ENCODE data around the gene NMRAL1.
A peak's percentile ranks its signal among the peaks of the same experiment; 100 is the strongest.

NMRAL1 gene

GRCh38 chr16:4505356-4506147 lies 31.1 kb upstream of the NMRAL1 start:
- Histone ChIP-seq H3K27ac (ENCODE audit: low read depth, low read length) (no peak overlapping the region), H3K4me1 (ENCODE audit: control insufficient read depth in 5 of 5, insufficient read depth in 5 of 5, low read length in 5 of 5) (peaks cover 0 to 25% (median 12%) of the 10 kb centered on the region in 5 donors), H3K27me3 (ENCODE audit: control insufficient read depth in 5 of 5, insufficient read depth in 4 of 5, low read length in 5 of 5) (no peaks in the 10 kb centered on the region), H3K9me3 (ENCODE audit: control insufficient read depth in 5 of 5, low read length in 5 of 5) (no peaks in the 10 kb centered on the region), H3K4me3 (ENCODE audit: low read depth in 1 of 5, low read length in 5 of 5) (no peak overlapping the region), H3K9ac (ENCODE audit: low read length in 5 of 5) (no peak overlapping the region), H3K36me3 (ENCODE audit: control insufficient read depth in 5 of 5, insufficient read depth in 5 of 5, low read length in 5 of 5) (peaks cover 0 to 38% (median 35%) of the 10 kb centered on the region in 5 donors)

GRCh38 chr16:4501071-4501478 lies 26.6 kb upstream of the NMRAL1 start:
- Histone ChIP-seq H3K9ac (ENCODE audit: low read length in 5 of 5) (peak overlapping the region in 4 of 5 donors; percentile 1 to 49 (median 10)), H3K27me3 (ENCODE audit: control insufficient read depth in 5 of 5, insufficient read depth in 4 of 5, low read length in 5 of 5) (no peaks in the 10 kb centered on the region), H3K27ac (ENCODE audit: low read depth, low read length) (no peak overlapping the region), H3K36me3 (ENCODE audit: control insufficient read depth in 5 of 5, insufficient read depth in 5 of 5, low read length in 5 of 5) (peaks cover 3 to 15% (median 9%) of the 10 kb centered on the region in 5 donors), H3K4me1 (ENCODE audit: control insufficient read depth in 5 of 5, insufficient read depth in 5 of 5, low read length in 5 of 5) (peaks cover 0 to 31% (median 24%) of the 10 kb centered on the region in 5 donors), H3K4me3 (ENCODE audit: low read depth in 1 of 5, low read length in 5 of 5) (peak overlapping the region in 2 of 5 donors; percentile 15 to 30), H3K9me3 (ENCODE audit: control insufficient read depth in 5 of 5, low read length in 5 of 5) (no peaks in the 10 kb centered on the region)

GRCh38 chr16:4500272-4500671 lies 25.8 kb upstream of the NMRAL1 start:
- no peak overlapping the region for H3K27ac ChIP-seq (ENCODE audit: low read depth, low read length)
- no peaks in the 10 kb centered on the region for H3K27me3 ChIP-seq (ENCODE audit: control insufficient read depth in 5 of 5, insufficient read depth in 4 of 5, low read length in 5 of 5)
- peaks cover 3 to 12% (median 7%) of the 10 kb centered on the region in 5 donors for H3K36me3 ChIP-seq (ENCODE audit: control insufficient read depth in 5 of 5, insufficient read depth in 5 of 5, low read length in 5 of 5)
- peak overlapping the region in 2 of 5 donors; percentile 1 to 49 for H3K9ac ChIP-seq (ENCODE audit: low read length in 5 of 5)
- no peaks in the 10 kb centered on the region for H3K9me3 ChIP-seq (ENCODE audit: control insufficient read depth in 5 of 5, low read length in 5 of 5)
- H3K4me1 ChIP-seq (ENCODE audit: control insufficient read depth in 5 of 5, insufficient read depth in 5 of 5, low read length in 5 of 5): peaks cover 0 to 30% (median 24%) of the 10 kb centered on the region in 5 donors
- peak overlapping the region in 1 of 5 donors; percentile 15 for H3K4me3 ChIP-seq (ENCODE audit: low read depth in 1 of 5, low read length in 5 of 5)

- Histone ChIP-seq H3K4me3 (ENCODE audit: low read depth in 1 of 5, low read length in 5 of 5) (no peak overlapping the region), H3K27me3 (ENCODE audit: control insufficient read depth in 5 of 5, insufficient read depth in 4 of 5, low read length in 5 of 5) (no peaks in the 10 kb centered on the region), H3K36me3 (ENCODE audit: control insufficient read depth in 5 of 5, insufficient read depth in 5 of 5, low read length in 5 of 5) (peaks cover 3 to 12% (median 7%) of the 10 kb centered on the region in 5 donors), H3K4me1 (ENCODE audit: control insufficient read depth in 5 of 5, insufficient read depth in 5 of 5, low read length in 5 of 5) (peaks cover 0 to 30% (median 24%) of the 10 kb centered on the region in 5 donors), H3K9me3 (ENCODE audit: control insufficient read depth in 5 of 5, low read length in 5 of 5) (no peaks in the 10 kb centered on the region), H3K27ac (ENCODE audit: low read depth, low read length) (no peak overlapping the region), H3K9ac (ENCODE audit: low read length in 5 of 5) (no peak overlapping the region)
These were observed 24.8 kb upstream of the NMRAL1 start for GRCh38 chr16:4499196-4499555.

- Histone ChIP-seq H3K4me1 (ENCODE audit: control insufficient read depth in 5 of 5, insufficient read depth in 5 of 5, low read length in 5 of 5) (peaks cover 0 to 27% (median 24%) of the 10 kb centered on the region in 5 donors), H3K27me3 (ENCODE audit: control insufficient read depth in 5 of 5, insufficient read depth in 4 of 5, low read length in 5 of 5) (no peaks in the 10 kb centered on the region), H3K4me3 (ENCODE audit: low read depth in 1 of 5, low read length in 5 of 5) (no peak overlapping the region), H3K9ac (ENCODE audit: low read length in 5 of 5) (no peak overlapping the region), H3K27ac (ENCODE audit: low read depth, low read length) (no peak overlapping the region), H3K36me3 (ENCODE audit: control insufficient read depth in 5 of 5, insufficient read depth in 5 of 5, low read length in 5 of 5) (peaks cover 3 to 12% (median 7%) of the 10 kb centered on the region in 5 donors), H3K9me3 (ENCODE audit: control insufficient read depth in 5 of 5, low read length in 5 of 5) (no peaks in the 10 kb centered on the region)
These were observed 24.2 kb upstream of the NMRAL1 start for GRCh38 chr16:4498546-4499195.

GRCh38 chr16:4496305-4496704 lies 21.9 kb upstream of the NMRAL1 start:
- no peaks in the 10 kb centered on the region for H3K27me3 ChIP-seq (ENCODE audit: control insufficient read depth in 5 of 5, insufficient read depth in 4 of 5, low read length in 5 of 5)
- H3K9me3 ChIP-seq (ENCODE audit: control insufficient read depth in 5 of 5, low read length in 5 of 5): no peaks in the 10 kb centered on the region
- H3K4me1 ChIP-seq (ENCODE audit: control insufficient read depth in 5 of 5, insufficient read depth in 5 of 5, low read length in 5 of 5): peaks cover 0 to 21% (median 19%) of the 10 kb centered on the region in 5 donors
- H3K36me3 ChIP-seq (ENCODE audit: control insufficient read depth in 5 of 5, insufficient read depth in 5 of 5, low read length in 5 of 5): peaks cover 3 to 17% (median 7%) of the 10 kb centered on the region in 5 donors
- no peak overlapping the region for H3K4me3 ChIP-seq (ENCODE audit: low read depth in 1 of 5, low read length in 5 of 5)
- H3K9ac ChIP-seq (ENCODE audit: low read length in 5 of 5): no peak overlapping the region
- H3K27ac ChIP-seq (ENCODE audit: low read depth, low read length): no peak overlapping the region

- Histone ChIP-seq H3K36me3 (ENCODE audit: control insufficient read depth in 5 of 5, insufficient read depth in 5 of 5, low read length in 5 of 5) (peaks cover 3 to 17% (median 7%) of the 10 kb centered on the region in 5 donors), H3K27ac (ENCODE audit: low read depth, low read length) (no peak overlapping the region), H3K9ac (ENCODE audit: low read length in 5 of 5) (no peak overlapping the region), H3K4me3 (ENCODE audit: low read depth in 1 of 5, low read length in 5 of 5) (no peak overlapping the region), H3K9me3 (ENCODE audit: control insufficient read depth in 5 of 5, low read length in 5 of 5) (no peaks in the 10 kb centered on the region), H3K27me3 (ENCODE audit: control insufficient read depth in 5 of 5, insufficient read depth in 4 of 5, low read length in 5 of 5) (no peaks in the 10 kb centered on the region), H3K4me1 (ENCODE audit: control insufficient read depth in 5 of 5, insufficient read depth in 5 of 5, low read length in 5 of 5) (peaks cover 0 to 16% (median 14%) of the 10 kb centered on the region in 5 donors)
These were observed 21.3 kb upstream of the NMRAL1 start for GRCh38 chr16:4495766-4496165.

- Histone ChIP-seq H3K36me3 (ENCODE audit: control insufficient read depth in 5 of 5, insufficient read depth in 5 of 5, low read length in 5 of 5) (peaks cover 3 to 17% (median 7%) of the 10 kb centered on the region in 5 donors), H3K27ac (ENCODE audit: low read depth, low read length) (no peak overlapping the region)
These were observed 20.5 kb upstream of the NMRAL1 start for GRCh38 chr16:4494746-4495490.

GRCh38 chr16:4491898-4492297 lies 17.5 kb upstream of the NMRAL1 start:
- Histone ChIP-seq H3K9me3 (ENCODE audit: control insufficient read depth in 5 of 5, low read length in 5 of 5) (no peaks in the 10 kb centered on the region), H3K4me1 (ENCODE audit: control insufficient read depth in 5 of 5, insufficient read depth in 5 of 5, low read length in 5 of 5) (peaks cover 0 to 14% (median 7%) of the 10 kb centered on the region in 5 donors), H3K36me3 (ENCODE audit: control insufficient read depth in 5 of 5, insufficient read depth in 5 of 5, low read length in 5 of 5) (peaks cover 3 to 23% (median 9%) of the 10 kb centered on the region in 5 donors), H3K27me3 (ENCODE audit: control insufficient read depth in 5 of 5, insufficient read depth in 4 of 5, low read length in 5 of 5) (no peaks in the 10 kb centered on the region), H3K27ac (ENCODE audit: low read depth, low read length) (no peak overlapping the region), H3K9ac (ENCODE audit: low read length in 5 of 5) (no peak overlapping the region), H3K4me3 (ENCODE audit: low read depth in 1 of 5, low read length in 5 of 5) (no peak overlapping the region)

More at GRCh38 chr16:4494746-4495490, 20.5 kb upstream of the NMRAL1 start:
- no peaks in the 10 kb centered on the region for H3K27me3 ChIP-seq (ENCODE audit: control insufficient read depth in 5 of 5, insufficient read depth in 4 of 5, low read length in 5 of 5)
- H3K4me1 ChIP-seq (ENCODE audit: control insufficient read depth in 5 of 5, insufficient read depth in 5 of 5, low read length in 5 of 5): peaks cover 0 to 10% (median 7%) of the 10 kb centered on the region in 5 donors
- no peak overlapping the region for H3K4me3 ChIP-seq (ENCODE audit: low read depth in 1 of 5, low read length in 5 of 5)
- H3K9me3 ChIP-seq (ENCODE audit: control insufficient read depth in 5 of 5, low read length in 5 of 5): no peaks in the 10 kb centered on the region
- no peak overlapping the region for H3K9ac ChIP-seq (ENCODE audit: low read length in 5 of 5)
